COLO829 (cell line): Measurements from ENCODE around the gene MIXL1.
A peak's percentile ranks its signal among the peaks of the same experiment; 100 is the strongest.
"Not testable (repeated sequence)": the region's sequence is repeated elsewhere in the genome, so short reads cannot be mapped to it uniquely, and the experiment has no call there.

Experiments used
- DNase-seq: peaks from one replicate; pipeline ENCODE4 v3.0.0; 2012; ENCODE audit warnings: low spot score

The MIXL1 gene

DNA sequence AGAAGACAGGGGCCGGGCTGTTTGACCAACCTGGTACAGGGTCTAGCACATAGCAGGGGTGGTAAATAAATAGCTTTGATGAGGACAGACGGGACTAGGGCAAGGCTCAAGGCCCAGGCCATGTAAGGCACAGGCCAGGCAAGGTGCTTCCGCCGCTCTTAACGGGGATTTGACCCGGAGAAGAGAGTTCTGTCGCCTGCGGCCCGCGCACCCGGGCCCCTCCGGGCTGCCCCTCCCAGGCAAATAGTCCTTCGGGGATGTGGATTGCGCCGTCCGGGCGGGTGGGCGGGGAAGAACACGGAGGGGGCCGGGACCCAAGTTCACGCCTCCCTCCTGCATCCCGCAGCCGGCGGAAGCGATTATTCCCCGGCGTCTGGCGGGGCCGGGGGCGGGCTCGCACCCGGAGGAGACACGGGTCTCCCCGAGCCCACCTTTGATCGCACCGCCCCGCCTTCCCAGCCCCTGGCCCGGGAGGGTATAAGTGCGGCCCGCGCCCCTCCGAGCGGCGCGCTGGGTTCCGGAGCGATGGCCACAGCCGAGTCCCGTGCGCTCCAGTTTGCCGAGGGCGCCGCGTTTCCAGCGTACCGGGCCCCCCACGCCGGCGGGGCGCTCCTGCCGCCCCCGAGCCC is at the start of gene MIXL1:
Gene MIXL1 (plus strand): TSS at position 508 of the 629 bp plus-strand sequence. CDS start 18 bp downstream, at position 526.
- DNase-seq, result no peak

DNA sequence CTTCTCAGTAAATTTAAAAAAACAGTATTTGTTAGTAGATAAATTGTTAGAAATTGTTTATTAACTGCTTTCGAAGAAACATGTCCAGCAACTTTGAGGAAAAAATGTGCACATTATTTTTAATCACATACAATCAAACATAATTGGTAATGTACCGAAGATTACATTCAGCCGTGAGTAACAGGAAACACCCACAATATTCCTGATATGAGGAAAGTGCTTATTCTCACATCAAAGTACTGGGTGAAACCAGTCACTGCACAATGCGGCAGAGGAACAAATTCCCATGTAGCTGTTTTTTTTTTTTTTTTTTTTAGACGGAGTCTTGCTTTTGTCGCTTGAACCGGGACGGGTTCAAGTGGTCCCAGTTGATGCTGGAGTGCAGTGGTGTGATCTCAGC is 46.6 kb upstream of the MIXL1 start:
- no peak for DNase-seq

DNA sequence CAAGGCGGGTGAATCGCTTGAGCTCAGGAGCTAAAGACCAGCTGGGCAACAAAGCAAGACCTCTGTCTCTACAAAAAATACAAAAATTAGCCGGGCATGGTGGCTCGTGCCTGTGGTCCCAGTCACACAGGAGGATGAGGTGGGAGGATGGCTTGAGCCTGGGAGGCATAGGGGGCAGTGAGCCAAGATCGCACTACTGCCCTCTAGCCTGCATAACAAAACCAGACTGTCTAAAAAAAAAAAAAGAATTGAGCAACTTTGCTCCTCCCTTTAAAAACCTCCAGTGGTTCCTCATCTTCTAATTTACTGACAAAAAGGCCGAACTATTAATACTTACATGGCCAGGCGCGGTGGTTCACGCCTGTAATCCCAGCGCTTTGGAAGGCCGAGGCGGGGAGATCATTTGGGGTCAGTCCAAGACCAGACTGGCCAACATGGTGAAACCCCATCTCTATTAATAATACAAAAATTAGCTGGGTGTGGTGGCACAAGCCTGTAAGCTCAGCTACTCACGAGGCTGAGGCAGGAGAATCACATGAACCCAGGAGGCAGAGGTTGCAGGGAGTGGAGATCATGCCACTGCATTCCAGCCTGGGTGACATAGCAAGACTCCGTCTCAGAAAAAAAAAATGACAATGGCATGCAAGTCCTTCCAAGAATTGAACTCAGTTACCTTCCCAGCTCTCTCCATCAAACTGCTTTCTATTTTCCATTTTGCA is 41.3 kb upstream of the MIXL1 start:
- peak; percentile 52 for DNase-seq

DNA sequence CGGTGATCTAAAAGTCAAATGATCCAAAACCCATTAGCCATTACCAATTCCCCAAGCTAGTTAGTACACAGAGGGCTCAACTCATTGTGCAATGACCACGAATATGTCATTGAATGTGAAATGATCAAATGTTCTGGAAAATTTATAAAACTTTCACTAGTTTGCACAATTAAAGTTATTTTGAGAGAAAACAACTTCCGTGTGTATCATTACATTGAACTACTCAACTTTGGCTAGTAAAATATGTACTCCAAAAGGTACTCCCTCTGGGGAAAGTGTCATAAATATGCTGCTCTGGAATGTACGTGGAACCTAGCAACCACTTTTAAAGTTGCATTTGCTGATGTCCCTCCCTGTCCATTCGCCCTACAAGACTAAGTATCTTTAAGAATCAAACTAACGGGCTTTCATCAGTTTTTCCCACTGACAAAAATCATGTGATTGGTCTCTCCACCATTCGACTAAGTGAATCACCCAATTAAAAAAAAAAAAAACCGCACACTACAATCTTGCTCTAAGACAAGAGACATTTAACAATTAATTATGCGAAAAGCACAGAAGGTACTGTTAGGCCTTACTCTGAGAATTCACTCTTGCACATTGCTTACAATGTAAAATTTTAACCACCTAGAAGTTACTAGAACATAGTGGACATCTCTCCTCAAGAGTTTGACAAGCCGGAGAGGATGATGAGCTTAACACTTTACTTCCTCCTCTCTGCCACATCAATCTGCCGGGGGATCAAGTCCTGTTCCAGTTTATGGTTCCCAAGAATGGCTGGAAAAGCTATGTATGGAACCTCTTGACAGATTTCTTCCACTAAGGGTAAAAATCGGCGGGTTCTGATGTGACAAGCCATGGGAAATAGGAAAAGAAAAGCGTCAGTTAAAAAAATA is 38.1 kb upstream of the MIXL1 start:
- peak; percentile 44 for DNase-seq

DNA sequence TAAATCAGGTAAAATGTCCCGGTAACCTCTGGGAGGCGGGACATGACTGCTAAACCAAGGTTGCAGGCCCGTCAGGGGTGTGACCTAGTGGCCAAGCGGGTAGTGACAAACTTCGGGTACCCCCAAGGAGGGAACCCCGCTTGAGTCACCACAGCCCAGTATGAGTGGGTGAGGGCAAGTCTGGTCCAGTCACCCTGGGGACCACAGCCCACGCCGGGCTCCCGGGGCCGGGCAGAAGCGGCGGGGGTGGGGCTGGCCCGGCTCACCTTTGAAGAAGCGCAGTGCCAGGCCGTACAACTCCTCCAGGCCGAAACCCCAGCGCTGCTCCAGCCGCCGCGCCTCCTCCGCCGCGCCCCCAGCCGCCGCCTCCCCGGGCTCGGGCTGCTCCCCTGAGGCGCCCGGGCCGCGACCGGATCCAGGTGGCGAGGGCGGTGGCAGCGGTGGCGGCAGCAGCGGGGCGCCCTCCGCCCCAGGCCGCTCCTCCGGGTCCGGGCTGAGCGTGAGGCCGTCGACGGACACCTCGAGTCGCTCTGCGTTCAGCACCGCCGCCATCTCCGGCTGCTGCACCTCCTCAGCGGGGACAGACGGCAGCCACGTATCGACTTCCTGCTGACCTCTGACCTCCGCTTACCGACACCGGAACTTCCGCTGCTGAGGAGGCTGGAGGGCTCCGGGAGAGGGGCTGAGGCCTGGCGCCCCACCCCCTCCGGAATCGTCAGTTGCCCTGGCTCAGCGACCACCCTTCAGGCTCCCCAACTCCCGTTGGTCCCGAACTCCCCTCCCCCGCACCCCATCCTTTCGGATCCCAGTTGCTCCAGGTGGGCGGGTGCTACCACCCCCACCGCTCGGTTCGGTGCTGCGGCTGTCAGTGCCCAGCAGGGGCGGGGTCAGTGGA is 37.1 kb upstream of the MIXL1 start, which contains the start of gene ACBD3:
Gene ACBD3 (minus strand): TSS at position 618 of the 895 bp plus-strand sequence. CDS start 66 bp downstream, at position 552.
- peak; percentile 83 for DNase-seq

GRCh38 chr1:226187019-226187322 is 36.5 kb upstream of the MIXL1 start:
- DNase-seq, result no peak

DNA sequence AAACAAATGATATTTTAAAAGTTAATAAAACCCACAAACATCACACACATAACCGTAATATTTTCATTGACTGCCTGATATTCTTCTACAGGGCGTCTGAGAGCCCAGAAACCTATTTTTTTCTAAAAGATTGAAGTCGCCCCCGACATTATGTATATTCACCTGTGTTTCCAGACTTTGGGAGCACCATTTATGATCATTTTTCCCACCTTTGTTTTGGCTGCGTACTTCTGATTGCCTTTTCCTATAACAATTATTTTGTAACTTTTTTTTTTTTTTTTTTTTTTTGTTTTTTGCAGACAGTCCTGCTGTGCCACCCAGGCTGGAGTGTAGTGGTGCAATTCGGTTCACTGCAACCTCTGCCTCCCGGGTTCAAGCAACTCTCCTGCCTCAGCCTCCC is 36.1 kb upstream of the MIXL1 start:
- no peak for DNase-seq

- DNase-seq, result no peak
Measured at GRCh38 chr1:226195144-226195543, 28.3 kb upstream of the MIXL1 start.

DNA sequence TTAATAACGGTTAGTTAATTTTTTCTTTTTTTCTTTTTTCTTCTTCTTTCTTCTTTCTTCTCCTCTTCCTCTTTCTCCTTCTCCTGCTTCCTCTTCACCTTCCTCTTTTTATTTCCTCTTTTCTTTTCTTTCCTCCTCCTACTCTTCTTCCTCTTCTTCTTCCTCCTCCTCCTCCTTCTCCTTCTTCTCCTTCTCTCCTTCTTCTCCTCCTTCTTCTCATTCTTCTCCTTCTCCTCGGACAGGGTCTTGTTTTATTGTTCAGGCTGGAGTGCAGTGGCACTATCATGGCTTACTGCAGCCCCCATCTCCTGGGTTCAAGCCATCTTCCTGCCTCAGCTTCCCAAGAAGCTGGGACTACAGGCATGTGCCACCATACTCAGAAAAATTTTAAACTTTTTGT is 23.5 kb upstream of the MIXL1 start:
- no peak for DNase-seq

- no peak for DNase-seq
Measured at GRCh38 chr1:226201029-226201593, 22.4 kb upstream of the MIXL1 start.

DNA sequence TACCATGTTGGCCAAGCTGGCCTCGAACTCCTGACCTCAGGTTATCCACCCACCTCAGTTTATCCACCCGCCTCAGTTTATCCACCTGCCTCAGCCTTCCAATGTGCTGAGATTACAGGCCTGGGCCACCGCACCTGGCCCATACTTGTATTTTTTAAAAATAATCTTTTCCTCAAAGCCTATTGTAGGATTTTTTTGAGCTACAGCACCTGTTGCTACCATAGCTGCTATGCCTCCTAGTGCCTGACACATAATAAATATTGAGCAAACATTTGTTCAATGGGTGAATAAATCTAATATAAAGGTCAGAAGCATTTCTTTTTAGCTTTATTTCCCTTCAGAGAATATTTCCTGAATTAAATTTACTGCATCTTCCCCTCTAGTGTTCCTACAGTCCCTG is 21.2 kb upstream of the MIXL1 start:
- no peak for DNase-seq

GRCh38 chr1:226202666-226203065 is 20.8 kb upstream of the MIXL1 start:
- DNase-seq, result not testable (repeated sequence)

DNA sequence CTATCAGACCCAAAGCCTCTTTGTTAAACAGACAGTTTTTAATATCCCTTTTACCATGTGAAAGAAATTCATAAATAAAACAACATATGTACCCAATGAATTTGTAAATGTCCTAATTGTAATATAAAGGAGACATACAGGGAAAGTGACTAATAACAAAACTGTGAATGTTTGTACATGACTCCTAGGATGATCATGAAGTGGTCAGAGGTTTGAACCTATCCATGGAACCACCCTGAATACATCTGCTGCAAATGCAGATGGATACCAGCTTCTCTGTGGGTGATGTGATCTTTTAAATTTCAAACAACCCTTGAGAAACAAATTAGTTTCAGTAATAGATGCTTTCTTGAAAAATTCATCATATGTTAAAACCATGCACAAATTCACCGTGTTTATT is 20.2 kb upstream of the MIXL1 start:
- DNase-seq, result no peak

GRCh38 chr1:226203655-226204054 is 19.8 kb upstream of the MIXL1 start:
- DNase-seq, result no peak

DNA sequence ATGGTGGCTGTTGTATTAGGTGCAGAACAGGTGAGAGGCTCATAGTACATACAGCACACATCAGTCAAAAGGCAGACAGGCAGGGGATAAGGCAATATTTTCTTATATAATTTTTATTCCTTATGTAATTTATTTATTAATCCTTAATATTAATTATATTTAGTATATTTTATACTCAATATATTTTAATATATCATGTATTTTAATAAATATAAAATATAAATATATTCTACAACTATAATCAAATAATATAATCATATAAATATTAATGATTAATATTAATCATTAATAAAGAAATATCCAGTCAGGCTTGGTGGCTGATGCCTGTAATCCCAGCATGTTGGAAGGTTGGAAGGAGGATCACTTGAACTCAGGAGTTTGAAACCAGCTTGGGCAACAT is 19.3 kb upstream of the MIXL1 start:
- no peak for DNase-seq

DNA sequence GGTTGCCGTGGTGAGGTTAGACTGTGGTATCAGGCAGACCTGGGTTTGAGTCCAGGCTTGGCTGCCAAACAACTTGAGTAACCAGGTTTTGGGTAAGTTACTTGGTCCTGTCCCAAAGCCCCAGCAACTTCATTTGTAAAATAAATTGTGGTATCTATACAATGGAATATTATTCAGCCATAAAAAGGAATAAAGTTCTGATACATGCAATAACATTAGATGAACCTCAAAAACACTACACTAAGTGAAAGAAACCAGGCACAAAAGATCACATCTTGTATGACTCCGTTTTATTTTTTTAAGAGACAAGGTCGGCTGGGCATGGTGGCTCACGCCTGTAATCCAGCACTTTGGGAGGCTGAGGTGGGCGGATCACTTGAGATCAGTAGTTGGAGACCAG is 16.4 kb upstream of the MIXL1 start:
- DNase-seq, result no peak

DNA sequence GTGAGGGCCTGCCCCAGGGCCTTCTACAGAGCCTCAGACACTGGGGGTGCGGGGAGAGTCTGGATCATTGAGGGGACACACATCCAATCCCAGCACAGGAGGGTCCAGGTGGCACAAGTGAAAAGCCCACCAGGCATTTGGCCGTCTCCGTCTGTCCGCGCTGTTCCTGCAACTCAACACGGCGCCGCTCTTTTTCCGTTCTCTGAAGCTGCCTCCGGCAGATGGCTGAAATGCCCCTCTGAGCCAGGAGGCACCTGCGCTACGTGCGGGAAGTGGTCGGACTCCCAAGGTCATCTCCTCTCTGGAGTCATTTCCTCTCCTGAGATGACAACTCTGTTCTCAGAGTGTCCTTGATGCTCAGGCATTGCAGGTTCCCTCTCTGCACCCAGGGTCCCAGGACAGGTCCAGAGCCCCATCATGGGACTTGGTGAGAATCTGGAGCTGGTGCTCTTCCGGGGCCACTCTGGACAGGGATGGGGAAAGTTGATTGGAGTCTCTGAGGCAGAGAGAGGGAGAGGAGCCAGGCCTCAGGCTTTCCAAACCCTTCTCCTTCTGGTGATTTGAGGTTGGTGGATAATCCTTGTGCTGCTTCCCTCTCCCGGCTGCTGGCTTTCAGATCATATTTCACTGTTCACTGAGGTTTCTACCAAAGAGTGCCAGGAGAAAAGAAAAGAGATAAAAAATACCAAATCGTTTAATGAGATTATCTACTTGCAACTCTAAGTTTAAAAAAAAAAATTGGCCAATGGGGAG is 14.0 kb upstream of the MIXL1 start:
- no peak for DNase-seq

DNA sequence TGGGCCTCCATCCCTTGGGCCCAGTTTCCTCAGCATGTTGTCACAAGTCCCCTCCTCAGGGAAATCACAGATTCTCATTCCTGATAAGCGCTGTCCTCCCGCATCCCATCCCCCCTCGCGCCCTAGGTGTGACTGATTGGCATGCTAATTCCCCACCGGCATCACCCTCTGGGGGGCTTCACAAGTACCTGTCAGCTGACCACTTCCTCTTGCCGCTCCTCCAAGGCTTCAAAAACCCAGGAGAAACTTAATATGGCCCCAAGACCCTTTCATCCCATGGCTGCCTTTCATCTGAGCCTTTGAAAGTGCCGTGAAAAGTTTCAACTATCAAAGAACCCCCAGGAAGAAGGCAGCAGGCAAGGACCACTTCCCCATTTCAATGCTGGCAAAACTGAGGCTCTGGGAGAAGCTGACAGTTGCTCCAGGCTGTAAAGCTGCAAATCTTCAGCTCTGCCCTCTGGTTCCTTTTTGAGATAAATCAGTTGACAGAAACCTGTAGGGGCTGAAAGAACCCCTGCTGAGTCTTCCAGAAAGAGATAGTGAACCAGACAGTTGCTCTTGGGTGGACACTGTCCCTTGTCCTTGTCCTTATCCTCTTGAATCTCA is 12.8 kb upstream of the MIXL1 start:
- DNase-seq, result no peak

GRCh38 chr1:226211181-226211821 is 12.2 kb upstream of the MIXL1 start:
- no peak for DNase-seq

- DNase-seq, result no peak
Measured at GRCh38 chr1:226212545-226212944, 10.9 kb upstream of the MIXL1 start.
